ENCODE results near the gene SNX9.

The SNX9 gene

DNA sequence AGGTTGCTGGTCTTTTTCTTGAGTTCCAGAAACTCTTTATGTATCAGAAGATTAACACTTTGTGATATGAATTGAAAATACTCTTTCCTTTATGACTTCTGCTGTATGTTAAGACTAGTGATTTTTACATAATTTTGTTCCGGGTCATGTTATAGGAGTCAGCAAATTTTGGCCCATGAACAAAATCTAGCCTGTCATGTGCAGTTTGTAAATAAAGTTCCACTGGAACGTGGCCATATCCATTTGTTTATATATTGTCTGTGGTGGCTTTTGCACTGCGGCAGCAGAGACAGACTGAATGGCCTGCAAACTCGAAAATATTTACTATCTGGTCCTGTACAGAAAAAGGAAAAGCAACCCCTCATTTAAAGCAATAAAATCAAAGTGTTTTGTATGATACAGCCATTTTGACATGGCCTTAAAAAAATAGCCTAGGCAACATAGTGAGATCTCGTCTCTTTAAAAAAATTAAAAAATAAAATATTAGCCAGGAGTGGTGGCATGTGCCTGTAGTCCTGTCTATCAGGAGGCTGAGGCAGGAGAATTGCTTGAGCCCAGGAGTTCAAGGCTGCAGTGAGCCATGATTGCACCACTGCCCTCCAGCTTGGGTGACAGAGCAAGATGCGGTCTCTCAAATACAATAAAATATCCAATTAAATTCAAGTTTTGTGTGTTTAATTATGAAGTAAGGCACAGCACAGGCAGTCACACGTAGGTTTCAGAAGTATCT is 36.9 kb downstream of the SNX9 start:
- H3K4me3 ChIP-seq (replicated peaks in 1 of 2; ENCODE audit: low read depth in 2 of 2, low read length in 2 of 2) = no peak overlapping the region
- no peak for DNase-seq (ENCODE audit: low read depth in 2 of 2)
- TF ChIP-seq, protein P1, sequence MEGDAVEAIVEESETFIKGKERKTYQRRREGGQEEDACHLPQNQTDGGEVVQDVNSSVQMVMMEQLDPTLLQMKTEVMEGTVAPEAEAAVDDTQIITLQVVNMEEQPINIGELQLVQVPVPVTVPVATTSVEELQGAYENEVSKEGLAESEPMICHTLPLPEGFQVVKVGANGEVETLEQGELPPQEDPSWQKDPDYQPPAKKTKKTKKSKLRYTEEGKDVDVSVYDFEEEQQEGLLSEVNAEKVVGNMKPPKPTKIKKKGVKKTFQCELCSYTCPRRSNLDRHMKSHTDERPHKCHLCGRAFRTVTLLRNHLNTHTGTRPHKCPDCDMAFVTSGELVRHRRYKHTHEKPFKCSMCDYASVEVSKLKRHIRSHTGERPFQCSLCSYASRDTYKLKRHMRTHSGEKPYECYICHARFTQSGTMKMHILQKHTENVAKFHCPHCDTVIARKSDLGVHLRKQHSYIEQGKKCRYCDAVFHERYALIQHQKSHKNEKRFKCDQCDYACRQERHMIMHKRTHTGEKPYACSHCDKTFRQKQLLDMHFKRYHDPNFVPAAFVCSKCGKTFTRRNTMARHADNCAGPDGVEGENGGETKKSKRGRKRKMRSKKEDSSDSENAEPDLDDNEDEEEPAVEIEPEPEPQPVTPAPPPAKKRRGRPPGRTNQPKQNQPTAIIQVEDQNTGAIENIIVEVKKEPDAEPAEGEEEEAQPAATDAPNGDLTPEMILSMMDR (IDR thresholded peaks at IDR 0.05; ENCODE audit: low read depth, low read length) = no peak

DNA sequence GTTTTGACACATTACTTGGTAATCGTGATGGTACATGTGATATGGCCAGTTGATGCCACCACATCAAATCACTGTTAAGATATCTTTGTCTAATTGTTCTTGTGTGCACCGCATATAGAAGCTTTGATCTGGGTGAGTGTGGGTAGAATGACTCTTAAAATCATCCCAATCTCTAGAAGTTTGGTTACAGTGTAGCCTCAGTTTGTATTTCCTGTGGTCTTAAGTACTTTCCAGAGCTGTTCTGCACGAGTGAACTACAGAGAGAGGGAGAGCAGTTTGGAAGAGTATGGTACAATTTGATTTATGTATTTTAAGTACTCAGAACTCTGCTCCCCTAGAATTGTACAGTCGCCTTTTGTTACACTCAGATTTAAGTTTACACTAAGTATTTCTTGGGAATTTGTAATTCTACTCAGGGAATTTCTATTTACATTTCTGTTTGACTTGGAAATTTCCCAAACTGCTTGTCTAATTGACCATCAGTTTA is 37.5 kb downstream of the SNX9 start:
- TF ChIP-seq, protein P1 (IDR thresholded peaks at IDR 0.05; ENCODE audit: low read depth, low read length) = no peak
- peak in 1 of 2 donors; percentile 22 for DNase-seq (ENCODE audit: low read depth in 2 of 2)
- no peak overlapping the region for H3K4me3 ChIP-seq (replicated peaks in 1 of 2; ENCODE audit: low read depth in 2 of 2, low read length in 2 of 2)

DNA sequence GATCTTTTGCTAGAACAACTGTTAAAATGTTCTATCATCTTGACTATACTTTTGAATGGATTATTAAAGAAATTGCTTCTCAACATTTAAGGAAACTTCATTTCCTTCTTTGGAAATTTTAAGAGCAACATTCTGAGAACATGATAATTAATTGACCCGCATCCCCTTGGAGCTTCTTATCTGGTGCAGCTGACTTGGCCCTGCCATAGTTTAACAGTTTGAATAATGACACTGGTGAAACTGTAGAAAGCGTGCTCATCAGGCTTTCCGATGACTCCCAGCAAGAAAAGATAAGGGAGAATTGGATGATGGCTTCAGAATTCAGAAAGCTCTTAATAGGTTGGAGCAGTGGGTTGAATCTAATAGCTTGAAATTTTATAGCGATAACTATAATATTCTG is 38.1 kb downstream of the SNX9 start:
- no peak overlapping the region for H3K4me3 ChIP-seq (replicated peaks in 1 of 2; ENCODE audit: low read depth in 2 of 2, low read length in 2 of 2)
- no peak for DNase-seq (ENCODE audit: low read depth in 2 of 2)
- TF ChIP-seq, protein P1 (IDR thresholded peaks at IDR 0.05; ENCODE audit: low read depth, low read length) = no peak

DNA sequence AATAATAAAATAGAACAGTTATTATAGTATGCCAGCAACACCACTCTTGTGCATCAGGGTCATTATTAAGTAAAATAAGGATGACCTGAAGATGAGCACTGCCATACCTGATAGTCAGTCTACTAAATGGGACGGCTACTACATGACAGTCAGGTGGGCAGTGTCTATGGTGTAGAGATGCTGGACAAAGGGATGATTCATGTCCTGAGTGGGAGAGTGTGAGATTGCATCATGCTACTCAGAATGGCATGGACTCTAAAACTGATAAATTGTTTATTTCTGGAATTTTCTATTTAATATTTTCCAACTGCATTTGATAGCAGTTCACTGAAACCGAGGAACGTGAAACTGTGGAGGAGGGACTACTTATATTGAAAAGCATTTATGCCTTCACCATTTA is 38.8 kb downstream of the SNX9 start:
- peak; percentile 54 to 72 for DNase-seq (ENCODE audit: low read depth in 2 of 2)
- TF ChIP-seq, protein P1 (IDR thresholded peaks at IDR 0.05; ENCODE audit: low read depth, low read length) = no peak
- no peak overlapping the region for H3K4me3 ChIP-seq (replicated peaks in 1 of 2; ENCODE audit: low read depth in 2 of 2, low read length in 2 of 2)

DNA sequence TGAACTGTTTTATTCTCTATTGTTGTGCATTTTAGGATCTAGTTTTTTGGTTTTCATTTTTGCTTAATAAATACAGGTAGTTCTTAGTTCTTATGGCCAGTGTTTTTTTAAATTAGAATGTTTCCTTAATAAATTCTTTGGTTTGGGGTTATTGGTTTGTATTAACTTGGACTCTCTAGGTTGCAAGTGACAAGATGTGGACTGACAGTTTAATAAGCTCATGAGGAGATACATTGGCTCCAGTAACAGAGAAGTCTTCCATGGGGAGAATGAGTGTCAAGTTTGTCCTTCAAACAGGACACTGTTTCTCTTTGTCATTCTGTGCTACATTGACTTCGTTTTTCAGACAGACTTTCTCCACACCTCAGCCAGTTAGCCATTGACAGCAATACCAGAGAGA is 39.7 kb downstream of the SNX9 start:
- DNase-seq (ENCODE audit: low read depth in 2 of 2) = no peak
- H3K4me3 ChIP-seq (replicated peaks in 1 of 2; ENCODE audit: low read depth in 2 of 2, low read length in 2 of 2) = no peak overlapping the region
- TF ChIP-seq, protein P1 (IDR thresholded peaks at IDR 0.05; ENCODE audit: low read depth, low read length) = no peak

DNA sequence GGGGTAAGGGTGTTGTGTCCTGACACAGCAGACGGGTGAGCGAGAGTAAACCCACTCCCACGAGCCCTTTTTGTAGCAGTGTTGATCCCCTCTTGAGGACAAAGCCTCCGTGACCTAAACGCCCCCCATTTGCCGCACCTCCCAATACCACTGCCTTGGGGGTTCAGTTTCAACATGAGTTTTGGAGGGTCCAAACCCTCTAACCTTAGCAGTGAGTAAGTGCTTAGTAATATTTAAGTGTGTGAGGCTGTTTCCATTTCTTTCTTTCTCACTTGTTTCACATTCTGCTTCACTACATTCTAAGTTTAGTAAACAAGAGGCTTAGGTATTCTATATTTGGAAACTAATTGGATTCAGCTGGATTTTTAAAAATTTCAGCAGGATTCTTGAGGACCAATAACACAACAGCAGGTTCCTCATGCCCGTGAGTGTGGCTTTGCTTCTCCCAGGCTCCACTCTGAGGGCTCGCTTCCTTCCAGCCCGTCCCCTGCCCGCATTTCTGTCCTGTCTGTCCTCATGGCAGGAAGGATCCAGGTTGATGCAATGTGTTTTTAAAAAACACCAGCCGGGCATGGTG is 41.2 kb downstream of the SNX9 start:
- DNase-seq (ENCODE audit: low read depth in 2 of 2) = no peak
- H3K4me3 ChIP-seq (replicated peaks in 1 of 2; ENCODE audit: low read depth in 2 of 2, low read length in 2 of 2) = no peak overlapping the region
- TF ChIP-seq, protein P1 (IDR thresholded peaks at IDR 0.05; ENCODE audit: low read depth, low read length) = no peak

Measured in cardiac fibroblast (primary cell).